ENCODE data around the gene RIT2.

RIT2 gene

GRCh38 chr18:43067570-43067969 lies 47.9 kb downstream of the RIT2 start:
- Histone ChIP-seq H3K4me1 (ENCODE audit: insufficient read depth, poor library complexity, severe bottlenecking) (no peaks in the 10 kb centered on the region), H3K4me3 (ENCODE audit: severe bottlenecking) (no peak overlapping the region), H3K27me3 (ENCODE audit: insufficient read depth, poor library complexity, severe bottlenecking) (peaks cover 8% of the 10 kb centered on the region), H3K36me3 (ENCODE audit: low read depth) (no peaks in the 10 kb centered on the region), H3K27ac (ENCODE audit: poor library complexity, severe bottlenecking) (no peak overlapping the region), H3K9me3 (ENCODE audit: severe bottlenecking) (no peaks in the 10 kb centered on the region)
- DNase-seq (ENCODE audit: low spot score) (no peak), ATAC-seq (ENCODE audit: low read depth) (no peak)
- TF ChIP-seq CTCF (IDR thresholded peaks at IDR 0.05; ENCODE audit: poor library complexity, severe bottlenecking) = no peak

GRCh38 chr18:43061816-43062215 lies 53.7 kb downstream of the RIT2 start:
- ATAC-seq (ENCODE audit: low read depth) = no peak
- no peak for TF ChIP-seq CTCF (IDR thresholded peaks at IDR 0.05; ENCODE audit: poor library complexity, severe bottlenecking)
- H3K4me3 ChIP-seq (ENCODE audit: severe bottlenecking) = no peak overlapping the region
- H3K4me1 ChIP-seq (ENCODE audit: insufficient read depth, poor library complexity, severe bottlenecking) = no peaks in the 10 kb centered on the region
- H3K9me3 ChIP-seq (ENCODE audit: severe bottlenecking) = no peaks in the 10 kb centered on the region
- H3K27me3 ChIP-seq (ENCODE audit: insufficient read depth, poor library complexity, severe bottlenecking) = peaks cover 13% of the 10 kb centered on the region
- no peaks in the 10 kb centered on the region for H3K36me3 ChIP-seq (ENCODE audit: low read depth)
- no peak overlapping the region for H3K27ac ChIP-seq (ENCODE audit: poor library complexity, severe bottlenecking)
- DNase-seq (ENCODE audit: low spot score) = no peak

- H3K27me3 ChIP-seq (ENCODE audit: insufficient read depth, poor library complexity, severe bottlenecking) = peaks cover 13% of the 10 kb centered on the region
- no peak for TF ChIP-seq CTCF (IDR thresholded peaks at IDR 0.05; ENCODE audit: poor library complexity, severe bottlenecking)
- ATAC-seq (ENCODE audit: low read depth) (no peak), DNase-seq (ENCODE audit: low spot score) (no peak)
- no peaks in the 10 kb centered on the region for H3K4me1 ChIP-seq (ENCODE audit: insufficient read depth, poor library complexity, severe bottlenecking)
- no peaks in the 10 kb centered on the region for H3K36me3 ChIP-seq (ENCODE audit: low read depth)
- H3K27ac ChIP-seq (ENCODE audit: poor library complexity, severe bottlenecking) = no peak overlapping the region
- no peaks in the 10 kb centered on the region for H3K9me3 ChIP-seq (ENCODE audit: severe bottlenecking)
- H3K4me3 ChIP-seq (ENCODE audit: severe bottlenecking) = no peak overlapping the region
These were observed 54.2 kb downstream of the RIT2 start for GRCh38 chr18:43061318-43061717.

- ATAC-seq (ENCODE audit: low read depth) (no peak), DNase-seq (ENCODE audit: low spot score) (no peak)
- Histone ChIP-seq H3K4me3 (ENCODE audit: severe bottlenecking) (no peak overlapping the region), H3K9me3 (ENCODE audit: severe bottlenecking) (no peaks in the 10 kb centered on the region), H3K36me3 (ENCODE audit: low read depth) (no peaks in the 10 kb centered on the region), H3K4me1 (ENCODE audit: insufficient read depth, poor library complexity, severe bottlenecking) (no peaks in the 10 kb centered on the region), H3K27me3 (ENCODE audit: insufficient read depth, poor library complexity, severe bottlenecking) (peaks cover 13% of the 10 kb centered on the region), H3K27ac (ENCODE audit: poor library complexity, severe bottlenecking) (no peak overlapping the region)
- no peak for TF ChIP-seq CTCF (IDR thresholded peaks at IDR 0.05; ENCODE audit: poor library complexity, severe bottlenecking)
These were observed 55.5 kb downstream of the RIT2 start for GRCh38 chr18:43060020-43060419.

- no peak for ATAC-seq (ENCODE audit: low read depth)
- no peak overlapping the region for H3K4me3 ChIP-seq (ENCODE audit: severe bottlenecking)
These were observed 60.5 kb downstream of the RIT2 start for GRCh38 chr18:43054815-43055519.

More at GRCh38 chr18:43054815-43055519, 60.5 kb downstream of the RIT2 start:
- DNase-seq (ENCODE audit: low spot score) = no peak
- H3K27me3 ChIP-seq (ENCODE audit: insufficient read depth, poor library complexity, severe bottlenecking) = no peaks in the 10 kb centered on the region
- H3K4me1 ChIP-seq (ENCODE audit: insufficient read depth, poor library complexity, severe bottlenecking) = no peaks in the 10 kb centered on the region
- no peaks in the 10 kb centered on the region for H3K9me3 ChIP-seq (ENCODE audit: severe bottlenecking)
- no peak for TF ChIP-seq CTCF (IDR thresholded peaks at IDR 0.05; ENCODE audit: poor library complexity, severe bottlenecking)
- no peaks in the 10 kb centered on the region for H3K36me3 ChIP-seq (ENCODE audit: low read depth)
- H3K27ac ChIP-seq (ENCODE audit: poor library complexity, severe bottlenecking) = no peak overlapping the region

All from RWPE2 (cell line).